PFSK-1 (cell line): ENCODE results near the gene GPR160.

Experiments used
- FOXP2 ChIP-seq: optimal IDR thresholded peaks from 2 replicates; pipeline ENCODE3; 2011; ENCODE audit warnings: borderline replicate concordance, control low read depth, inconsistent platforms; ENCODE audit not compliant: insufficient read depth; ENCODE audit errors: extremely low read length, extremely low read depth
- POLR2AphosphoS5 ChIP-seq: IDR thresholded peaks from 2 replicates; pipeline ENCODE4 v1.6.1; 2012; ENCODE audit warnings: low read depth, mild to moderate bottlenecking, control low read depth, low read length, moderate library complexity
- SIN3A ChIP-seq: IDR thresholded peaks from 2 replicates; pipeline ENCODE4 v1.6.1; 2012; ENCODE audit warnings: mild to moderate bottlenecking, low read length, moderate library complexity, borderline replicate concordance; ENCODE audit not compliant: insufficient read depth
- TAF1 ChIP-seq: IDR thresholded peaks from 2 replicates; pipeline ENCODE4 v1.6.1; 2012; ENCODE audit warnings: low read length, control low read depth, borderline replicate concordance; ENCODE audit not compliant: insufficient read depth
- TF ChIP-seq, protein P1 (sequence below), 2 experiments: IDR thresholded peaks; 2 replicates each; pipeline versions ENCODE4 v1.6.1 to v1.8.0; 2011 to 2012; ENCODE audit warnings: low read depth in 2 of 2, low read length in 2 of 2, control low read depth in 1 of 2, inconsistent platforms in 1 of 2, mild to moderate bottlenecking in 1 of 2, moderate library complexity in 1 of 2; ENCODE audit not compliant: insufficient read depth in 1 of 2

The GPR160 gene

DNA sequence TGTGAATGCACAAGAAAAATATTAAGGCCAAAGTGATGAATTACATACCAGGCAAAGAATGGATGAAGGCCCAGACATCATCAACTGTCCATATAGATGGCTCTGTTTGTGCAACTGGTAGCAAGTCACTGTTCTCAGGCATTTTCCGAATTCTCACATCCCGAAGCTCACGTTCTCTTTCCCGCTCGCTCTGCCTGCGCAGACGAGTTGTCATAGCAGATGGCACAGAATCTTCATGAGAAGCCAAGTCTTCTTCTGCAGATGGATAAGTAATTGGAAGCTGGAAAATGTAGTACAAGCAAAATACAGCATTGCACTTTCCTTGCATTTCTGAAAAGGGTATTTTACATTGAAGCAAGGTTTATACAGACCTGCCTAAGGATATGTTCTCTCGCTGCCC is 64.6 kb downstream of the GPR160 start:
- TF ChIP-seq SIN3A: no peak
- no peak for TF ChIP-seq TAF1
- TF ChIP-seq, protein P1, sequence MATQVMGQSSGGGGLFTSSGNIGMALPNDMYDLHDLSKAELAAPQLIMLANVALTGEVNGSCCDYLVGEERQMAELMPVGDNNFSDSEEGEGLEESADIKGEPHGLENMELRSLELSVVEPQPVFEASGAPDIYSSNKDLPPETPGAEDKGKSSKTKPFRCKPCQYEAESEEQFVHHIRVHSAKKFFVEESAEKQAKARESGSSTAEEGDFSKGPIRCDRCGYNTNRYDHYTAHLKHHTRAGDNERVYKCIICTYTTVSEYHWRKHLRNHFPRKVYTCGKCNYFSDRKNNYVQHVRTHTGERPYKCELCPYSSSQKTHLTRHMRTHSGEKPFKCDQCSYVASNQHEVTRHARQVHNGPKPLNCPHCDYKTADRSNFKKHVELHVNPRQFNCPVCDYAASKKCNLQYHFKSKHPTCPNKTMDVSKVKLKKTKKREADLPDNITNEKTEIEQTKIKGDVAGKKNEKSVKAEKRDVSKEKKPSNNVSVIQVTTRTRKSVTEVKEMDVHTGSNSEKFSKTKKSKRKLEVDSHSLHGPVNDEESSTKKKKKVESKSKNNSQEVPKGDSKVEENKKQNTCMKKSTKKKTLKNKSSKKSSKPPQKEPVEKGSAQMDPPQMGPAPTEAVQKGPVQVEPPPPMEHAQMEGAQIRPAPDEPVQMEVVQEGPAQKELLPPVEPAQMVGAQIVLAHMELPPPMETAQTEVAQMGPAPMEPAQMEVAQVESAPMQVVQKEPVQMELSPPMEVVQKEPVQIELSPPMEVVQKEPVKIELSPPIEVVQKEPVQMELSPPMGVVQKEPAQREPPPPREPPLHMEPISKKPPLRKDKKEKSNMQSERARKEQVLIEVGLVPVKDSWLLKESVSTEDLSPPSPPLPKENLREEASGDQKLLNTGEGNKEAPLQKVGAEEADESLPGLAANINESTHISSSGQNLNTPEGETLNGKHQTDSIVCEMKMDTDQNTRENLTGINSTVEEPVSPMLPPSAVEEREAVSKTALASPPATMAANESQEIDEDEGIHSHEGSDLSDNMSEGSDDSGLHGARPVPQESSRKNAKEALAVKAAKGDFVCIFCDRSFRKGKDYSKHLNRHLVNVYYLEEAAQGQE (IDR thresholded peaks at IDR 0.05; ENCODE audit: insufficient read depth in 1 of 2, low read depth in 2 of 2, low read length in 2 of 2): no peak
- no peak for TF ChIP-seq FOXP2

GRCh38 chr3:170107941-170108340 is 70.1 kb downstream of the GPR160 start:
- no peak for TF ChIP-seq TAF1
- no peak for TF ChIP-seq SIN3A
- no peak for TF ChIP-seq POLR2AphosphoS5
- TF ChIP-seq FOXP2: no peak

- no peak for TF ChIP-seq FOXP2
- TF ChIP-seq, protein P1 (IDR thresholded peaks at IDR 0.05; ENCODE audit: insufficient read depth in 1 of 2, low read depth in 2 of 2, low read length in 2 of 2): no peak
- no peak for TF ChIP-seq POLR2AphosphoS5
- no peak for TF ChIP-seq SIN3A
- no peak for TF ChIP-seq TAF1
Measured at GRCh38 chr3:170108955-170109354, 71.2 kb downstream of the GPR160 start.

DNA sequence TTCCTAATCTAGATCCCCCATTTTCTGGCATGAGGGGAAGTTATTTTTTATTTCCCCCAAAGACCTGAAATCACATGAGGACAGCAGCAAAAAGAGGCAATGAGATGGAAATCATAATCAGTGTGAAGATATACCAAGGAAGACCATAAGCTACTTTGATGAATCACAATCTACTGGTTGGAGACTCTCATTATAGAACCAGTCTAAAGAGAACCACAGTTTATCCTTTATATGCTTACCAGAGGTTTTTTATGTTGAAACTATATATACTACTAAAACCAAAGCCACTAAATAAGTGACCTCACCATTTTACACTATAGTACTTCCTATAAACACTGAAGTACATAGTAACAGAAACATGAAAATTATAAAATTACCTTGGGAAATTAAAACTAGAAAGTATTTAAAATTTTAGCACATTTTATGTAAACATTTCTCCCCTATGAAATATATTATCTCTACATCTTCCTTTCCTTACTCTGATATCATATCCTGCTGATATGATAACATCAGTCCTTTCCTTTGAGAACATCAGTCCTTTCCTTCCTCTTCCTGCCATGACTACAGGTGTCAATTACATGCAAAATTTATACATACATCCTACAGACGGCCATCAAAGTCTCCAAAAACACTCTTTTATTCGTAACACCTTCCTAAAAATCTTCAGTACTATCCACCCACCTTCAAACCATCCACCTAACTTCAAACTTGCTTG is 71.9 kb downstream of the GPR160 start:
- TF ChIP-seq POLR2AphosphoS5 (no peak), SIN3A (no peak), TAF1 (no peak), FOXP2 (no peak)
- TF ChIP-seq, protein P1 (IDR thresholded peaks at IDR 0.05; ENCODE audit: insufficient read depth in 1 of 2, low read depth in 2 of 2, low read length in 2 of 2): no peak

GRCh38 chr3:170111147-170111771 is 73.5 kb downstream of the GPR160 start:
- no peak for TF ChIP-seq POLR2AphosphoS5
- no peak for TF ChIP-seq TAF1
- TF ChIP-seq, protein P1 (IDR thresholded peaks at IDR 0.05; ENCODE audit: insufficient read depth in 1 of 2, low read depth in 2 of 2, low read length in 2 of 2): no peak
- TF ChIP-seq SIN3A: no peak
- TF ChIP-seq FOXP2: no peak
